CD4-positive, alpha-beta T cell treated with Interleukin-17A for 1 hour (primary cell): ENCODE data around the gene C20orf141.
"Not testable (repeated sequence)": the region's sequence is repeated elsewhere in the genome, so short reads cannot be mapped to it uniquely, and the experiment has no call there.

Source experiments
- DNase-seq: peaks from one replicate; pipeline ENCODE4 v3.0.0-alpha.2; 2020

The C20orf141 gene, protein sequence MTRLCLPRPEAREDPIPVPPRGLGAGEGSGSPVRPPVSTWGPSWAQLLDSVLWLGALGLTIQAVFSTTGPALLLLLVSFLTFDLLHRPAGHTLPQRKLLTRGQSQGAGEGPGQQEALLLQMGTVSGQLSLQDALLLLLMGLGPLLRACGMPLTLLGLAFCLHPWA

DNA sequence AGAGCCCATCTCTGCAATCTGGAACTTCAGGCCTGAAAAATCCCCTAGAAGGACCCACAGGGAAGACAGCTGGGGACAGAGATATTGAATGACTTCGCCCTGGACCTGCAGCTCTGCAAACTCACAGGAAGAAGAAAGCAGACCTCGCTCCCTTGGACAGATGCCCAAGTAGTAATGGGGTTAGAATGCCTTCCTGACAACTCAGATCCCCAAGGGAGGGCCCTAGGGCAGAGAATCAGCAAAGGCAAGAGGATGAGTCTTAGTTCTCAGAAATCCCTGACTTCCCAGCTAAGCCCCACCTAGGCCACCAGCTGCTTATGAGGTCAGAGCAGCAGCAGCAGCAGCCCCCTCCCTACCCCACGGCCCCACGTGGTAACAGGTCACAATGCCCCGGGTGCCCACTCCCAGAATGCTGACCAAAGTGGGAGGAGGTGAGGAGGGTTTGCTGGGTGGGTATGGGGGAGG is at the start of gene C20orf141:
Gene C20orf141, plus strand, starts transcription at position 401 of the 465 bp plus-strand sequence. CDS start 198 bp downstream, outside the sequence.
- no peak for DNase-seq

DNA sequence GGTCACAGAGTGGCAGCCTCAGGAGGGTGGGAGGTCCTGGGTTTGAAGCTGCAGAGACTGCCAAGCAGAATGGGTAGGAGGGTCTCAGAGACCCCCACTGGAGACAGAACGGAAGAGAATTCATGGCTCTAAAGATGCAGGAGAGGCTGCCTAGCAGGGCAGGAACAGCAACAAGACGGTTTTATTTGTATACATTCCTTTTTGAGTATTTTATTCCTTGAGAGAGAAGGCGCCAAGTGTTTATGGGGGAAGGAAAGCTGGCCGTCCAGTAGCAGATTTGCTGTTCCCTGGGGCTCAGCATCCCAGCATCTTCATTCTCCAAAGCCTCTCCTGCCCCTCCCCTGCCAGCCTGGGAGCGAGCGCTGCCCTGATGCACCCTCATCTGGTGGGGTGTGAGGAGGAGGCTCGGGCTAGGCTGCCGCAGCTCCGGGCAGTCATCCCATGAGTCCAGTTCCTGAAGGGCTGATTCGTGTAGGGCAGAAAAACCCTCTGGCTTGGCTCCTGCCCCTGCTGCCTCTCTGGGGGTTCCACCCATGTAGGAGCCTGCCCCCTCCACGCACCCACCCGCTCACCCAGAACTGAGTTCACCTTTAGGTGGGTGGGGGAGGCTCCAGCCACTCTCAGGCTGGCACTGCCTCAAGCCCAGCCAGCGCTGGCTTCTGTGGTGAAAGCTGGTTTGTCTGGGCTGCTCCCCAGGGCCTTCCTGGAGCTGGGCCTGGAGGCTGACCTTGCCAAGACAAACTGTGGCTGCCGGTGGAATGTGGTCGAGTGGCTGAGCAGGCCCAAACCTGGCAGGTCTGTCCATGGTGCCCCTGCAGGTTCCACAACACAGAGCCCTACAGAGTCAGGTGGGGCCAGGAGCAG is 46.8 kb upstream of the C20orf141 start:
- no peak for DNase-seq

DNA sequence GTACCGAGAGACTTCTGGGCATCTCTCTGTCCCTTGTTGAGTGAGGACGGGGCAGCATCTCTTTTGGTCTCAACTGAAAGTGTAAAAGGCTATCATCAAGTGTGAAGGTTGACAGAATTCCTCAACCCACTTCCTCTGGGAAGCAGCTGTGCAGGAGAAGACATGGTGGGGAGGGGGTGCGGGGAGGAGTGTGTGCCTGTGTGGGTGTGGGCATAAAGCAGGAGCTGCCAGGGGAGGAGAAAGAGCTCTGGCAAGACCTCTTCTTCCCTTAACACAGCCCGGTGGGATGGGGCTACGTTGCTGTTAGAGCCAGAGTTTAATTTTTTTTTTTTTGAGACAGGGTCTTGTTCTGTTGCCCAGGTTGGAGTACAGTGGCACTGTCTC is 46.2 kb upstream of the C20orf141 start:
- DNase-seq, result no peak

DNA sequence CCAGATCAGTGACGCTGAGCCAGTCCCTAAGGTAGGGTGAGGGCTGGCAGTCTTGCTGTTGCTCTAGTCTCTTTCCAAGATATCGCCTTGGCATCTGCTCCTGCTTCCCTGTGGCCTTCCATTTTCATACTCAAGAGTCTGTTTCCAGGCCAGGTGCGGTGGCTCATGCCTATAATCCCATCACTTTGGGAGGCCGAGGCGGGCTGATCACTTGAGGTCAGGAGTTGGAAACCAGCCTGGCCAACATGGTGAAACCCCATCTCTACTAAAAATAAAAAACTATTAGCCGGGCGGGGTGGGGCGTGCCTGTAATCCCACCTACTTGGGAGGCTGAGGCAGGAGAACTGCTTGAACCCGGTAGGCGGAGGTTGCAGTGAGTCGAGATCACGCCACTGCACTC is 44.7 kb upstream of the C20orf141 start:
- not testable (repeated sequence) for DNase-seq

DNA sequence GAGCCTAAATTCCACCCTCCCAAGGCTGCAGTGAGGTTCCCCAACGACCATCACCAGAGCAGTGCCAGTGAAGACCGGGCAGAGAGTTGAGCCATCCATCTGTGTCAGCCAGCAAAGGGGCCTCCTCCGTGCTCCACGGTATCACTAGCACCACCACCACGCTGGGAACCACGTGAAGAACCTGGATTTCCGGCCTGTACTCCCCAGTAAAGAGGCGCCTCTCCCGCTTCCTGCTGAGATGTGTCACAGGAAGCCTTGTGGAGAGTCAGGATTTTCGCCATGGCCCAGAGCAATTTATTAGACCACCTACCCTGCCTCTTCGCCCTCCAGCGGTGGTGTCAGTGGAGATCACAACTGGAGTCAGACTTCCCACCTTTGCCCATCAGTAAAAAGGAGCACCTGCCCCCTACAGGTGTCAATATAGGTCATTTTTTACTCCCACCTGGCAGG is 43.1 kb upstream of the C20orf141 start:
- DNase-seq, result no peak

DNA sequence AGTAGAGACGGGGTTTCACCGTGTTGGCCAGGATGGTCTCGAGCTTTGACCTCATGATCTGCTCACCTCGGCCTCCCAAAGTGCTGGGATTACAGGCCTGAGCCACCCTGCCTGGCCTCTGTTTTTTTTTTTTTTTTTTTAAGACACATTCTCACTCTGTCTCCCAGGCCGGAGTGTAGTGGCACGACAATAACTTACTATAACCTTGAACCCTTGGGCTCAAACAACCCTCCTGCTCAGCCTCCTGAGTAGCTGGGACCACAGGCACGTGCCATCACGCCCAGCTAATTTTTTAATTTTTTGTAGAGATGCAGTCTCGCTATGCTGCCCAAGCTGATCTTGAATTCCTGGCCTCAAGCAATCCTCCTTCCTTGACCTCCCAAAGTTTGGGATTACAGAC is 41.0 kb upstream of the C20orf141 start:
- DNase-seq, result no peak

DNA sequence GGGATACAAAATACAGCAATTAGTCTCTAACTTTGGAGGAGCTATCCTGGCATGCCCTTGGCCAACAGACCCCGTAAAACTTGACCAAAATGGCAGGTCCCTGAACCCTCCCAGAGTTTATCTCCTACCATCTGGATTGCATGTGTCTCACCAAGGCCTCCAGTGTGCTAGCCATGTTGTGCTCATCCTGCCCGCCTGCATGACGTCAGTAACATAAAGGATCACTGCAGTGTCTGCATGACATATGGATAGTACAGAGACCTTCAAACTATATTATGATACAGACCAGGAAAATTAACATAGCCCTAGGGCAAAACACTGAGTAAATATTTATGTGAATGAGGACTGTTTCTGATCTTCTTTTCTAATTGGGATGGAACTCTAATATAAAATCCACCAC is 39.6 kb upstream of the C20orf141 start:
- DNase-seq, result no peak

DNA sequence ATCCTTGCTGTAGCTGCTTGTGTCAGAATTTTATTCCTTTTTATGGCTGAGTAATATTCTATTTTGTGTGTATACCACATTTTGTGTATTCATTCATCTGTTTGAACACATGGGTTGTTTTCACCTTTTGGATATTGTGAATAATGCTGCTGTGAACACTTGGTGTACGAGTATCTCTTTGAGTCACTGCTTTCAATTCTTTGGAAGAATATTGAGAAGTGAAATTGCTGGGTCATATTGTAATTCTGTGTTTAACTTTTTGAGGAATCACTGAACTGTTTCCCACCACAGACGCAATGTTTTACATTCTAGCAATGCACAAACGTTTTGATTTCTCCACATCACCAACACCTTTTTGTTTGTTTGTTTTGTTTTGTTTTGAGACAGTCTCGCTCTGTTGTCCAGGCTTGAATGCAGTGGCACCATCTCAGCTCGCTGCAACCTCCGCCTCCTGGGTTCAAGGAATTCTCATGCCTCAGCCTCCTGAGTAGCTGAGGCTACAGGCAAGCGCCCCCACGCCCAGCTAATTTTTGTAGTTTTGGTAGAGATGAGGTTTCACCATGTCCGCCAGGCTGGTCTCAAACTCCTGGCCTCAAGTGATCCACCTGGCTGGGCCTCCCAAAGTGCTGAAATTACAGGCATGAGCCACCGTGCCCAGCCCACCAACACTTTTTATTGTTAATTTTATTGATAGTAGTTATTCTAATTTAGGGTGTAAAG is 36.0 kb upstream of the C20orf141 start:
- no peak for DNase-seq

DNA sequence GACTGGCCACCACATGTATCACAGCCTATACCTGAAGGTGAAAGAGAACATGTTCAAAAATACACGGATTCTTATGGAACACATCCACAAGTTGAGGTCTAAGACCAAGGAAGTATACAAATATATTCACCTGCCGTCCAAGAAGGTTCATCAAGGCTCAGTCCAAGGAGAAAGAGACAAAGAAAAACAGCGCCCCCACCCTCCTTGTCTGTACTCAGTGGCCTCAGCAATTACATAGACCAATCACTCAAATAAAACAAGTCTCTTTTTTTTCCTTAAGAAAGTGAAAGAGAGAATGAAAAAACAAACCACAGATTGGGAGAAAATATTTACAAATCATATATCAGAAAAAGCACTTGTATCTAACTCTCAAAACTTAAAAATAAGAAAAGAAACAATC is 33.8 kb upstream of the C20orf141 start:
- DNase-seq, result no peak

DNA sequence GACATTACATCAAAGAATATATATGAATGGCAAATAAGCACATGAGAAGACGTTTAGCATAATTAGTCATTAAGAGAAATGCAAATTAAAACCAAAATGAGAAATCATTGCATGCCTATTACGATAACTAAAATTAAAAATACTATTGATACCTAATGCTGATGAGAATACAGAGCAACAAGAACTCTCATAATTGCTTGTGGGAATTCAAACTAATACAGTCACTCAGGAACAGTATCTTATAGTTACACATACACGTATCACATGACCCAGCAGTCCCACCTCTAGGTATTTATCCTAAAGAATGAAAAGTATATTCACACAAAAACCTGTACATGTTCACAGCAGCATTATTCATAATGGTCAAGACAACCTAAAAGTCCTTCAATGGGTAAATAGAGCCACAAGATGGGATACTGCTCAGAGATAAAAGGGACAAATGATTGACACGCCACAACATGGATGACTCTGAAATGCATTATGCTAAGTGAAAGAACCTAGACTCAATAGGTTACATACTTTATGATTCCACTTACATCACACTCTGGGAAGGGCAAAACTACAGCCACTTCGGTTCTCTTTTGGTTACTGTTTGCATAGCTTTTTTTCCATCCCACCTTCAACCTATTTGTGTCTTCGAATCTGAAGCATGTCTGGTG is 30.8 kb upstream of the C20orf141 start:
- DNase-seq, result no peak

DNA sequence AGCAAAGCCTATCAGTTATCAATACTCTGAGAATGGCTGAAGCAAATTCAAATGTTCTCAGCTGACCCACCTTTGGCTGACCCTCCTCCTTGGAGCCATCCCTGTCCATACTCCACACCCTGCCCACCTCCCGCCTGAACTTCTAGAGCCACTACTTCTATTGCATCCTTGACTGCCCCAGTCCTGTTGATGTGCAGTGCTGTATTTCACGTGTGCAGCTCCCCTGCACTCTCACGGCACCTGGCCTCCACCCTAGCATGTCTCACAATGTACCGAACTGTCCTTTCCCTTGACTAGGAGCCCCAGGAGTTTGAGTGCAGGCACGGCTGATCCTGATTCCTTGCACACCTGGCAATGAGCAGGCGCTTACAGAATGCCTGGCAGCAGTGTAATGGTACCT is 21.3 kb upstream of the C20orf141 start:
- DNase-seq, result no peak

DNA sequence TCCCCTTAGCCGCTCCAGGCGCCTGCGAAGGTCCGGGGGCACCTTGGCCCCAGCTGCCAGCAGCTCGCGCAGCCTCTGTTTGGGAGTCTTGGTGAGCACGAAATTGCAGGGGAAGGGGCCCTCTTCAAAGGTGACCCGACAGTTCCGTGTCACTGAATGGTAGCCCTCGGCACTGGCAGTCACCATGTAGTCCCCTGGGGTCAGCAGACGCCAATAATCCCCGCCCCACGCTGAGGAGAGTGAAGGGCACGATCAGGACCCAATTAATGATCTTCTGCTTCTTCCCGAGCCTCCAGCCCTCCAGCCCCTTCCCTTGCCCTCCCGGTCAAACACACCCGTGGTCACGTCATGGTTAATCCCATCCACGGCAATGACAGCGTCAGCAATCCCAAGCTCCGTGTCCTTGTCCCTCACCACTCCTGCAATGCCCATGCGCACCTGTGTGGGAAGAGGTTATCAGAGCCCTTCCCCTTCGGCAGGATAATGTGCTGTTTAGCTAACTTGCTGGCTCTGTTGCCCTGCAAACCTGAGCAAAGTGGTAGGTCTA is 20.5 kb upstream of the C20orf141 start:
- no peak for DNase-seq

DNA sequence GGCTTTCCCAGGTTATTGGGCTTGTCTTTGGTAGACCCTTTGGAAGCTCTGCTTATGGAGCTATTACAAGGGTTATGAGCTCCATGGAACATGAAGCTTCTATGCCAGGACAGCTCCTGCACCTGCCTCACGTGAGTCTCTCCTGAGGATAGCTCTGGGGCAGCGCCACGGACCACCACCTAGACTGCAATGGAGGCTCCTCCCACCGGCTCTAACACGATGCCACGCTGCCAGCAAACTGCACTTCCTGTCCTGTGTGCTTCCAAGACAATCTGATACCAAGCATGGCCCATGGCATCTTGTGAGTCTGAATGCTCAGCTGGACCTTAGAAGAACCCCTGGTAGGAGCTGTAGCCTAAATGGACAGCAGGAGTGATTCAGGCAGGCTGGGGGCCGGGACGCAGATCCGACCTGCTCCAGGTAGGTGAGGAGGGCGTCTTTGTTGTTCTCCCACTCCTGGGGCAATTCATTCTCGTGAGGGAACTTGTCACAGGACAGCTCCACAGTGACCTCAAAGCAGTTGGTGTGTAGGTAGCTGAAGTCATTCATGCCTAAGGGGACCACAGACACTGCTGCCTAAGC is 19.8 kb upstream of the C20orf141 start:
- no peak for DNase-seq

DNA sequence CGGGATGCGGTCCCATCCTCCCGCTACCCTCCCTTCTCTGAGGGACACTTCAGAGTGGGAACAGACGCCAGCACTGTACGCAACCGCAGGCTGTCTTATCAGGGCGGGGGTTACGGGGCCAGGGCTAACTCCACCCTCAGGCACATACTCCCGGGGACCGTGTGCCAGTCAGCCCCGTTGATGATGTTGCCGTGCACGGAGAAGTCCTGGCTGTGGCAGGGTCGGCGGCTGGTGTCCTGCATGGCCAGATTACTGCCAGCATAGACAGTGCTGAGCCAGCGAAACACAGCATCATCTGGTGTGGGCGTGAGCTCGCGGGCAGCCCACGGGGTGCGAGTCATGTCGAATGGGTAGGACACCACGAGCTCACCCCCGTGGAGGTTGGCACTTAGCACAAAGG is 19.3 kb upstream of the C20orf141 start:
- no peak for DNase-seq

DNA sequence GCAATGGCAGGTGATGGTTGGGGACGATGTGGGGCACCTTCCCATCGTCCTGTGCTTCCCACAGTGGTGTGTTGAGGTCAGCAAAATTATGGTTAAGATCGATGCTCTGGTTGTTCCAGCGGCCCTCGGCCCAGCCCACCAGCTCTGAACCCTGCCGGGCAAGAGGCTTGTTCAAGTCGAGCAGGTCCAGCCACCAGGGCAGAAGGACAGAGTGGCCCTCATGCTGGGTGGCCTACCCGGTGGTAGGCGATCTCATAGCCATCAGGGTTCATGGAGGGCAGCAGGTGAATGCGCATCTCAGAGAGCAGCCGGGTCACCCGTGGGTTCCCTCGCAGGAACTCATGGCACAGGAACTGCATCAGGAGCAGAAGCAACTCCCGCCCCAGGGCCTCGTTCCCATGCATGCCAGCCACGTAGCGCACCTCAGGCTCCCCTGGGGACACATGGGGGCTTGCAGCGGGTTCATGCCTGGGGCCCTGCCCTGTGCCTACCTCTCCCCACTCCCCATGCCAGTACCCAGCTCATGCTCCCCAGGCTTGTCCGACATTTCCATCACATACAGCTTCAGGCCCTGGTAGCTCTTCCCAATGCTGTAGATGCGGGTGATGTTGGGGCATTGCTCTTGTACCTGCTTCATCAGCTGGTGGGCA is 18.7 kb upstream of the C20orf141 start:
- DNase-seq, result no peak

DNA sequence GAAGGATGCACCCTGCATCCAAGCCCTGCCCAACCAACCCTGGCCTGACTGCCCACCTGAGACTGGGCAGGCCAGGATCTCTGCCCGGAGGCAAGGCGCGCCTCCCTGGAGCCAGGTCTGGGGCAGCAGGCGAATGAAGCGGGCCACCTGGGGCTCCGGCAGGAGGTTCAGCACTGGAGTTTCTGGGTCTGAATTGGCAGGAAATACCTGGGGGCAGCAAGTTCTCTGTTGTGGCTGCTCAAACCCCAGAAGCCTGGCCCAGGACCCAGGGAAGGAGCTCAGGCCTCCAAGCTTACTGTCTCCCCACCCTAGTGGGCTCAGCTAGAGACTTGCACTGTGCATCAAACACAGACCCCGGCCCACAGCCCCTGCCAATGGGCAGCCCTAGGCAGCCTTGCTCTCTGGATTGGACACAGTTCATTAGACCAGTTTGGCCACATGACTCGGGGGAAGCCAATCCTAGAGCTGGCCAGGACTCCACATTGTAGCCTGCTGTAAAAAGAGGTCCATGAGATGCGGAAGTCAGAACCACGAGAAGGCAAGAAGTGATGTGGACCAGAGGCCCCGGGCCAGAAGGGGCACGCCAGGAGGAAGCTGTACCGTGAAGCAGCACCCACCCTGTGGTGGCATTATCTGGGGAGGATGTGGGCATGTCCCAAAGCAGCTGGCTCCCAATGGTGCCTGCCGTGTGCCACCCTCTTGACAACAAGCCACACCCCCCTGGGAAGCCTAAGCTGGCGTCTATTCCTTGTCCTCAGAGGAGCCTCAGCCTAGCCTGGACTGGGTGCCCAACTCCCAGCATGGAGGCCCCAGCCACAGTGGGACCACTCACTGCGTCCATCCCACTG is 17.4 kb upstream of the C20orf141 start:
- no peak for DNase-seq

DNA sequence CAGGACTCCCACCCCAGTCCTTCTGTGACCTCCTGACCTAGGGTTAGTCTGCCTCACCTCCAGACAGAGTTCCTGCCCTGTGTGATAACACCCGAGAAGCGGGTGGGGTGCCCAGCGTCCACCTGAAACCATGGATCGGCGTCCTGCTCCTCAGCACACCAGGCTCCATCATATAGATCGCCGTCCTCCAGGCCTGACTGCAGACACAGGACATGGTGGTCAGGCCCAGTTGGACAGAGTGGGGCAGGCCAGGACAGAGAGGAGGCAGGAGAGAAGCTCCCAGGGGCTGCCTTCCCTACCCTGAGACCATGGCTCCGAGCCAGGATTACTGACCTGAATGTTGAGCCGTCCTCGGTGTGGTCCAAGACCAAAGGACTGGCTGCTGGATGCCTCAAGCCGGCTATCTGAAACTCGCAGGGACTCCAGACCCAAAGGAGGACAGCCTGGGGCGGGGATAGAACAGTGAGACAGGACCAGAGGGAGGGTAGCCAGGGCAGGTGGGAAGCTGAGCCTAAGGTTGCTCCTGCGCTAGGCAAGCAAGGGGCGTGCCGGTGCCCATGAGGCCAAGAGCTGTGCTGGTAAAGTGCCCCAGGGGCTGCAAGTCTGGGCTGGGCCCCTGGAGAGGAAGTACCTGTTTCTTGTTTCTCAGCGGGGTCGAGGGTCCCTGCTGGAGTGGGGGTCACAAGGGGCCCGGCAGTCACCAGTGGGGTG is 16.5 kb upstream of the C20orf141 start:
- no peak for DNase-seq

DNA sequence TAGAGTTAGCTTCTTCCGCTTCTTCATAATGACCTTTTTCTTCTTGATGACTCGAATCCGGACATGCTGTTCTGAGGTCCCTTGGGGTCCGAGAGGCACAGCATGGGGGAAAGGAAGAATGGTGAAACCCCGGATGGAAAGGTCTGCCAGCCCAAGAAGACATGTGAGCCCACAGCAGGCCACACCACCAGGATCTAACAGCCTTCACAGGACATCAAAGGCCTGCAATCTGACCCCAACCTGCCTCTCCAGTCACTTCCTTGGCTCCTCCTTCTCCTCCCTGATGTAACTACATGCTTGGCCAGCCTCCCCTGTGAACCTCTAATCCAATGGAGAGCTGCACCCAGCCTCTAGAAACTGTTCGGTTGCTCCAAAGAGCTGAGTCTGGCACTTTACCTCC is 16.0 kb upstream of the C20orf141 start:
- DNase-seq, result no peak

DNA sequence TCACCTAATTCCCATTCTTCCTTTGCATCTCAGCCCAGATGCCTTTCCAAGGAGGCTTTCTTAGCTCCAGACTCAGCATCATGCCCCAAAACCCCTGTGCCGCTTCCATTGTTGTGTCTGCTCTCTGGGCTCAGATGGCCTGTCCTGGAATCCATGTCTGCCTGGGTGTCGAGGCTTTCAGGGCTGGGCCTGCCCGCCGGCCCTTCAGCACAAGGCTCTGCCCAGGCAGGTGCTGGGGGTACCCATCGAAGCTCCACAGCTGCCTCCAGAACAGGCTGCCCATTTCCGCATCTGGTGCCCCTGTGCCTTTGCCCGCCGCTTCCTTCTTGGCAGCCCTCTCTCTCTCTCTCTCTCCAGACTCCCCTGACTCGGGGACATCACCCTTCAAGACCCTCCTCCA is 15.5 kb upstream of the C20orf141 start:
- DNase-seq, result no peak
